GF-D8 (cell line): ENCODE data around the gene RPTOR.
"Not testable (repeated sequence)": the region's sequence is repeated elsewhere in the genome, so short reads cannot be mapped to it uniquely, and the experiment has no call there.

ENCODE experiments used
- DNase-seq: peaks from one replicate; lab custom pipeline; 2025; lab: John Stamatoyannopoulos, UW

Gene RPTOR

GRCh38 chr17:80694992-80695912 is 150.6 kb downstream of the RPTOR start:
- DNase-seq: no peak

- no peak for DNase-seq
These were observed 151.3 kb downstream of the RPTOR start for GRCh38 chr17:80695979-80696378.

- DNase-seq: no peak
These were observed 151.8 kb downstream of the RPTOR start for GRCh38 chr17:80696456-80696855.

- DNase-seq: no peak
These were observed 152.3 kb downstream of the RPTOR start for GRCh38 chr17:80696964-80697363.

GRCh38 chr17:80698297-80698696 is 153.7 kb downstream of the RPTOR start:
- no peak for DNase-seq

GRCh38 chr17:80699205-80699604 is 154.6 kb downstream of the RPTOR start:
- DNase-seq: not testable (repeated sequence)

- DNase-seq: no peak
These were observed 157.1 kb downstream of the RPTOR start for GRCh38 chr17:80701730-80702129.

- DNase-seq: no peak
These were observed 157.9 kb downstream of the RPTOR start for GRCh38 chr17:80702315-80703141.

- no peak for DNase-seq
These were observed 158.5 kb downstream of the RPTOR start for GRCh38 chr17:80703142-80703478.

- no peak for DNase-seq
These were observed 159.8 kb downstream of the RPTOR start for GRCh38 chr17:80704381-80704819.

GRCh38 chr17:80704894-80705293 is 160.3 kb downstream of the RPTOR start:
- DNase-seq: no peak

GRCh38 chr17:80705988-80706387 is 161.3 kb downstream of the RPTOR start:
- DNase-seq: no peak

- DNase-seq: no peak
These were observed 161.8 kb downstream of the RPTOR start for GRCh38 chr17:80706463-80706867.

GRCh38 chr17:80708480-80708879 is 163.8 kb downstream of the RPTOR start:
- no peak for DNase-seq

- DNase-seq: no peak
These were observed 164.6 kb downstream of the RPTOR start for GRCh38 chr17:80709090-80709695.

- DNase-seq: no peak
These were observed 166.2 kb downstream of the RPTOR start for GRCh38 chr17:80710714-80711302.

- DNase-seq: no peak
These were observed 167.5 kb downstream of the RPTOR start for GRCh38 chr17:80712089-80712488.

- no peak for DNase-seq
These were observed 168.0 kb downstream of the RPTOR start for GRCh38 chr17:80712606-80713005.

GRCh38 chr17:80716986-80717719 is 172.5 kb downstream of the RPTOR start:
- DNase-seq: no peak

GRCh38 chr17:80717720-80718083 is 173.1 kb downstream of the RPTOR start:
- no peak for DNase-seq

GRCh38 chr17:80718428-80718827 is 173.8 kb downstream of the RPTOR start:
- no peak for DNase-seq

- DNase-seq: no peak
These were observed 174.8 kb downstream of the RPTOR start for GRCh38 chr17:80719449-80719848.
